ENCODE results near the gene CADPS.

GRCh38 chr3:62493109-62493801, 382.0 kb downstream of the CADPS start:
- TF ChIP-seq CTCF (IDR thresholded peaks at IDR 0.05 in 8 of 11, conservative IDR thresholded peaks at IDR 0.05 in 3 of 11): no peak
- TF ChIP-seq POLR2A (IDR thresholded peaks at IDR 0.05): no peak
